Measurements from ENCODE around the gene CUEDC2. TPM values are rescaled to one million over a fixed set of nuclear protein-coding genes. Genes with fewer than 3 reads are reported as not detected.

CUEDC2 gene
- total and polyA plus RNA-seq, 4 donors = 14.4 to 36.1 (median 24.1) TPM

DNA sequence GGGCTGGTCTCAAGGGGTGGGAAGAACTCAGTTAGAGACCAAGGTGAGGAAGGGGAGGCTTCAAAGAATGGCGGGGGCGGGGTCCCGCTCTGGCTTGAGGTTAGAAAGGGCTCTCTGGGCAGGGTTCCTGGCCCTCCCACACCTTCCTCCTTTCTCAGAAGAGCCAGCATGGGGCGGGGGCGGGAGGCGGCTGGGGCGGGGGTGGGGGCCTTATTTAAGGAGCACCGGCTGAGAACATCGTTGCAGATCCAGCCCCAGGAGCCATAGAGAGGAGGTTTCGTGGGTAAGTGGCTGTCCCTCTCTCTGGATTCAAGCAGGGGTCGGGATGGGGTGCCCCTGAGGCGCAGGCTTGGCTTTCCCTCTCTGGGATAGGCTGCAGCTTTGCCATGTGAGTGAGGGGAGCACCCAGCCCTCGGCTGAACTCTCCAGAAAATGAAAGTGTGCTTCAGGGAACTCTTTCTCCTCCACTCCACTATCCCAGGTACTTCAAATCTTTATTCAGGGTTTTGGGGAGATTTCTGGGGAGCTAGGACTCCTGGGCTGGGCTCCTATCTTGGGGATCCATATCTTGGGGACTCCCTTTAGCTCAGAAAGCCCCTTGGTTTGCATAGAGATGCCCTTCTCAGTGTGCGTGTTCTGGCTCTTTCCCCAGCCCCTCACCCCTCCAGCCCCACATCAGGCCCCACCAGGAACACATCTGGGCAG lies 3.3 kb upstream of the CUEDC2 start:
- no peaks in the 10 kb centered on the region for H3K36me3 ChIP-seq (ENCODE audit: control insufficient read depth in 4 of 4, insufficient read depth in 3 of 4, low read depth in 1 of 4, low read length in 3 of 4)
- H3K27ac ChIP-seq (ENCODE audit: low read depth in 1 of 2, low read length in 2 of 2) = peak overlapping the region; percentile 47 to 85
- no peaks in the 10 kb centered on the region for H3K9me3 ChIP-seq (ENCODE audit: control insufficient read depth in 4 of 4, low read length in 3 of 4)
- H3K4me1 ChIP-seq (ENCODE audit: control insufficient read depth in 4 of 4, insufficient read depth in 4 of 4, low read length in 3 of 4) = peaks cover 0 to 35% (median 28%) of the 10 kb centered on the region in 4 donors
- peak overlapping the region in 1 of 2 donors; percentile 69 for H3K9ac ChIP-seq (ENCODE audit: low read depth in 1 of 2, low read length in 2 of 2)
- WGBS = 13% methylated on average over 14 of the region's 14 CpGs
- no peaks in the 10 kb centered on the region for H3K27me3 ChIP-seq (ENCODE audit: control insufficient read depth in 4 of 4, insufficient read depth in 4 of 4, low read length in 3 of 4)
- DNase-seq (ENCODE audit: low spot score) = no peak
- no peak for TF ChIP-seq JUND (IDR thresholded peaks at IDR 0.05)
- no peak for TF ChIP-seq FOXA2 (IDR thresholded peaks at IDR 0.05)
- TF ChIP-seq EGR1 (IDR thresholded peaks at IDR 0.05; ENCODE audit: low read depth in 2 of 2) = no peak
- TF ChIP-seq, protein P1, sequence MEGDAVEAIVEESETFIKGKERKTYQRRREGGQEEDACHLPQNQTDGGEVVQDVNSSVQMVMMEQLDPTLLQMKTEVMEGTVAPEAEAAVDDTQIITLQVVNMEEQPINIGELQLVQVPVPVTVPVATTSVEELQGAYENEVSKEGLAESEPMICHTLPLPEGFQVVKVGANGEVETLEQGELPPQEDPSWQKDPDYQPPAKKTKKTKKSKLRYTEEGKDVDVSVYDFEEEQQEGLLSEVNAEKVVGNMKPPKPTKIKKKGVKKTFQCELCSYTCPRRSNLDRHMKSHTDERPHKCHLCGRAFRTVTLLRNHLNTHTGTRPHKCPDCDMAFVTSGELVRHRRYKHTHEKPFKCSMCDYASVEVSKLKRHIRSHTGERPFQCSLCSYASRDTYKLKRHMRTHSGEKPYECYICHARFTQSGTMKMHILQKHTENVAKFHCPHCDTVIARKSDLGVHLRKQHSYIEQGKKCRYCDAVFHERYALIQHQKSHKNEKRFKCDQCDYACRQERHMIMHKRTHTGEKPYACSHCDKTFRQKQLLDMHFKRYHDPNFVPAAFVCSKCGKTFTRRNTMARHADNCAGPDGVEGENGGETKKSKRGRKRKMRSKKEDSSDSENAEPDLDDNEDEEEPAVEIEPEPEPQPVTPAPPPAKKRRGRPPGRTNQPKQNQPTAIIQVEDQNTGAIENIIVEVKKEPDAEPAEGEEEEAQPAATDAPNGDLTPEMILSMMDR (IDR thresholded peaks at IDR 0.05; ENCODE audit: low read depth, low read length, missing input control) = no peak
- TF ChIP-seq, protein P2, sequence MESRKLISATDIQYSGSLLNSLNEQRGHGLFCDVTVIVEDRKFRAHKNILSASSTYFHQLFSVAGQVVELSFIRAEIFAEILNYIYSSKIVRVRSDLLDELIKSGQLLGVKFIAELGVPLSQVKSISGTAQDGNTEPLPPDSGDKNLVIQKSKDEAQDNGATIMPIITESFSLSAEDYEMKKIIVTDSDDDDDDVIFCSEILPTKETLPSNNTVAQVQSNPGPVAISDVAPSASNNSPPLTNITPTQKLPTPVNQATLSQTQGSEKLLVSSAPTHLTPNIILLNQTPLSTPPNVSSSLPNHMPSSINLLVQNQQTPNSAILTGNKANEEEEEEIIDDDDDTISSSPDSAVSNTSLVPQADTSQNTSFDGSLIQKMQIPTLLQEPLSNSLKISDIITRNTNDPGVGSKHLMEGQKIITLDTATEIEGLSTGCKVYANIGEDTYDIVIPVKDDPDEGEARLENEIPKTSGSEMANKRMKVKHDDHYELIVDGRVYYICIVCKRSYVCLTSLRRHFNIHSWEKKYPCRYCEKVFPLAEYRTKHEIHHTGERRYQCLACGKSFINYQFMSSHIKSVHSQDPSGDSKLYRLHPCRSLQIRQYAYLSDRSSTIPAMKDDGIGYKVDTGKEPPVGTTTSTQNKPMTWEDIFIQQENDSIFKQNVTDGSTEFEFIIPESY (IDR thresholded peaks at IDR 0.05) = no peak
- no peak for TF ChIP-seq REST (IDR thresholded peaks at IDR 0.05)
- TF ChIP-seq FOXA1 (IDR thresholded peaks at IDR 0.05) = no peak
- TF ChIP-seq ATF3 (IDR thresholded peaks at IDR 0.05) = no peak
- TF ChIP-seq GABPA (IDR thresholded peaks at IDR 0.05 in 1 of 2, conservative IDR thresholded peaks at IDR 0.05 in 1 of 2) = no peak
- TF ChIP-seq HNF4G (IDR thresholded peaks at IDR 0.05) = no peak
- TF ChIP-seq SP1 (IDR thresholded peaks at IDR 0.05) = no peak
- H3K4me3 ChIP-seq (ENCODE audit: low read depth in 1 of 3, low read length in 3 of 3) = peak overlapping the region; percentile 53 to 95 (median 70)

DNA sequence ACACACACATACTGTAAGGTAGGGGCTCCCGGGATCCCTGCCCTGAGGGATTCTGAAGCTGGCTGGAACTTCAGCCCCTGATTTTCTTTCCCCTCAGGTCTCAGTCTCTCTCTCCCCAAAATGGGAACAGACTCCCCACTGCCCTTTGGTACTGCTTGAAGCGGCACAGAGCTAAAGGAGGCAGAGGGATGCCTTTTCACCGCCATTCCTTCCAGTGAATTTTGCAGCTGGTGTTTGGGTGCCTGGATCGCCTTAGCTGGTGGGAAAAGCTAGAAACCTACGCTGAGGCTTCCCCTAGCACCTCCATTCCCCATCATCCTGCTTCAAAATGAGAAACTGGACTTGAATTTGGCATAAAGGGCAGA lies 2.7 kb upstream of the CUEDC2 start:
- TF ChIP-seq RAD21 (IDR thresholded peaks at IDR 0.05) (no peak), REST (IDR thresholded peaks at IDR 0.05) (no peak), FOXA2 (IDR thresholded peaks at IDR 0.05) (no peak), TAF1 (conservative IDR thresholded peaks at IDR 0.05) (no peak), NR2F2 (IDR thresholded peaks at IDR 0.05) (no peak), SP1 (IDR thresholded peaks at IDR 0.05) (no peak), FOXA1 (IDR thresholded peaks at IDR 0.05) (no peak)
- TF ChIP-seq, protein P2 (IDR thresholded peaks at IDR 0.05) = no peak
- TF ChIP-seq, protein P3, sequence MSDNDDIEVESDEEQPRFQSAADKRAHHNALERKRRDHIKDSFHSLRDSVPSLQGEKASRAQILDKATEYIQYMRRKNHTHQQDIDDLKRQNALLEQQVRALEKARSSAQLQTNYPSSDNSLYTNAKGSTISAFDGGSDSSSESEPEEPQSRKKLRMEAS (IDR thresholded peaks at IDR 0.05) = no peak
- H3K36me3 ChIP-seq (ENCODE audit: control insufficient read depth in 4 of 4, insufficient read depth in 3 of 4, low read depth in 1 of 4, low read length in 3 of 4) = no peaks in the 10 kb centered on the region
- no peaks in the 10 kb centered on the region for H3K9me3 ChIP-seq (ENCODE audit: control insufficient read depth in 4 of 4, low read length in 3 of 4)
- H3K27me3 ChIP-seq (ENCODE audit: control insufficient read depth in 4 of 4, insufficient read depth in 4 of 4, low read length in 3 of 4) = no peaks in the 10 kb centered on the region
- H3K4me3 ChIP-seq (ENCODE audit: low read depth in 1 of 3, low read length in 3 of 3) = peak overlapping the region in 1 of 3 donors; percentile 53
- H3K4me1 ChIP-seq (ENCODE audit: control insufficient read depth in 4 of 4, insufficient read depth in 4 of 4, low read length in 3 of 4) = peaks cover 0 to 35% (median 28%) of the 10 kb centered on the region in 4 donors
- peak overlapping the region; percentile 47 to 85 for H3K27ac ChIP-seq (ENCODE audit: low read depth in 1 of 2, low read length in 2 of 2)
- DNase-seq (ENCODE audit: low spot score) = no peak
- 65% methylated on average over 5 of the region's 5 CpGs for WGBS
- H3K9ac ChIP-seq (ENCODE audit: low read depth in 1 of 2, low read length in 2 of 2) = no peak overlapping the region

All from liver (tissue), 9 donors.